Measurements from ENCODE around the gene EPB41L2. TPM values are rescaled to one million over a fixed set of nuclear protein-coding genes. Genes with fewer than 3 reads are reported as not detected.

EPB41L2 gene
- total RNA-seq, 1 donor: 47.4 TPM

DNA sequence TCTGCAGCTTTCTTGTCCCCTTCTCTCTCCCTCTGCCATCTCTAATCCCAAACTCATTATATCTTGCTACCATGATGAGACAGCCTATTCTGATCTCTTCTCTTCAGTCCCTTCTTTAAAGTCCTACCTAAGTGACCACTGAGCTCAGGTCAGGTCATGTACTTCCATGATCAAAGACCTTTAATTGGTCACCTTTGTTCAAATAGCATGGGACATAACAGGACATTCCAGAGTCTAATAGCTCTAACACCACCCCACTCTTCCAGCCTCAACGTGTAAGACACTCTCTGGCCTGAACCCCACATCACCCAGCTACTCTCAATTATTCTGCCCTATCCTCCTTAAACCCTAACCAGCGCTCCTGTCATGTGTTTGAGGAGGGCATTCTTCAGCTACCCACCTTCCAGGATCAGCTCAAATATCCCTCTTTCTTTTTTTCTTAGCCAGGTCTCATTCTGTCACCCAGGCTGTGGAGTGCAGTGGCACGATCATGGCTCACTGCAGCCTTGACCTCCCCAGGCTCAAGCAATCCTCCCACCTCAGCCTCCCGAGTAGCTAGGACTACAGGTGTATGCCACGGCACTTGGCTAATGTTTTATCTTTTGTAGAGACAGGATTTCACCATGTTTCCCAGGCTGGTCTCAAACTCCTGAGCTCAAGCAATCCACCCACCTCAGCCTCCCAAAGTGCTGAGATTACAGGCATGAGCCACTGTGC is 237.9 kb downstream of the EPB41L2 start:
- TF ChIP-seq, protein P1, sequence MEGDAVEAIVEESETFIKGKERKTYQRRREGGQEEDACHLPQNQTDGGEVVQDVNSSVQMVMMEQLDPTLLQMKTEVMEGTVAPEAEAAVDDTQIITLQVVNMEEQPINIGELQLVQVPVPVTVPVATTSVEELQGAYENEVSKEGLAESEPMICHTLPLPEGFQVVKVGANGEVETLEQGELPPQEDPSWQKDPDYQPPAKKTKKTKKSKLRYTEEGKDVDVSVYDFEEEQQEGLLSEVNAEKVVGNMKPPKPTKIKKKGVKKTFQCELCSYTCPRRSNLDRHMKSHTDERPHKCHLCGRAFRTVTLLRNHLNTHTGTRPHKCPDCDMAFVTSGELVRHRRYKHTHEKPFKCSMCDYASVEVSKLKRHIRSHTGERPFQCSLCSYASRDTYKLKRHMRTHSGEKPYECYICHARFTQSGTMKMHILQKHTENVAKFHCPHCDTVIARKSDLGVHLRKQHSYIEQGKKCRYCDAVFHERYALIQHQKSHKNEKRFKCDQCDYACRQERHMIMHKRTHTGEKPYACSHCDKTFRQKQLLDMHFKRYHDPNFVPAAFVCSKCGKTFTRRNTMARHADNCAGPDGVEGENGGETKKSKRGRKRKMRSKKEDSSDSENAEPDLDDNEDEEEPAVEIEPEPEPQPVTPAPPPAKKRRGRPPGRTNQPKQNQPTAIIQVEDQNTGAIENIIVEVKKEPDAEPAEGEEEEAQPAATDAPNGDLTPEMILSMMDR (IDR thresholded peaks at IDR 0.05; ENCODE audit: extremely low read depth, low read depth, low read length): no peak
- Histone ChIP-seq H3K27me3 (ENCODE audit: insufficient read depth, low read length) (no peaks in the 10 kb centered on the region), H3K27ac (ENCODE audit: low read depth, low read length) (no peak overlapping the region), H3K36me3 (ENCODE audit: insufficient read depth, low read length) (no peaks in the 10 kb centered on the region), H3K4me2 (ENCODE audit: insufficient read depth, low read length) (no peak overlapping the region), H4K20me1 (ENCODE audit: insufficient read depth, low read length) (no peaks in the 10 kb centered on the region), H2AFZ (ENCODE audit: low read length) (no peak overlapping the region), H3K9me3 (ENCODE audit: low read depth, low read length) (no peaks in the 10 kb centered on the region), H3K4me3 (ENCODE audit: insufficient read depth, low read length) (no peak overlapping the region), H3K79me2 (ENCODE audit: insufficient read depth, low read length) (no peaks in the 10 kb centered on the region), H3K4me1 (ENCODE audit: insufficient read depth, low read length) (no peaks in the 10 kb centered on the region)
- no peak for DNase-seq (ENCODE audit: insufficient read length, low spot score, missing footprints)

- TF ChIP-seq, protein P1 (IDR thresholded peaks at IDR 0.05; ENCODE audit: extremely low read depth, low read depth, low read length): no peak
- no peaks in the 10 kb centered on the region for H3K27me3 ChIP-seq (ENCODE audit: insufficient read depth, low read length)
- H2AFZ ChIP-seq (ENCODE audit: low read length): no peak overlapping the region
- no peaks in the 10 kb centered on the region for H3K36me3 ChIP-seq (ENCODE audit: insufficient read depth, low read length)
- H3K4me1 ChIP-seq (ENCODE audit: insufficient read depth, low read length): no peaks in the 10 kb centered on the region
- no peaks in the 10 kb centered on the region for H4K20me1 ChIP-seq (ENCODE audit: insufficient read depth, low read length)
- H3K79me2 ChIP-seq (ENCODE audit: insufficient read depth, low read length): no peaks in the 10 kb centered on the region
- no peak for DNase-seq (ENCODE audit: insufficient read length, low spot score, missing footprints)
- no peak overlapping the region for H3K4me3 ChIP-seq (ENCODE audit: insufficient read depth, low read length)
- H3K9me3 ChIP-seq (ENCODE audit: low read depth, low read length): no peaks in the 10 kb centered on the region
- H3K4me2 ChIP-seq (ENCODE audit: insufficient read depth, low read length): no peak overlapping the region
- no peak overlapping the region for H3K27ac ChIP-seq (ENCODE audit: low read depth, low read length)
Measured at GRCh38 chr6:130822736-130823135, 240.3 kb downstream of the EPB41L2 start.

- no peak for DNase-seq (ENCODE audit: insufficient read length, low spot score, missing footprints)
- Histone ChIP-seq H3K9me3 (ENCODE audit: low read depth, low read length) (no peaks in the 10 kb centered on the region), H3K27me3 (ENCODE audit: insufficient read depth, low read length) (no peaks in the 10 kb centered on the region), H3K36me3 (ENCODE audit: insufficient read depth, low read length) (no peaks in the 10 kb centered on the region), H3K4me3 (ENCODE audit: insufficient read depth, low read length) (no peak overlapping the region), H4K20me1 (ENCODE audit: insufficient read depth, low read length) (no peaks in the 10 kb centered on the region), H3K27ac (ENCODE audit: low read depth, low read length) (no peak overlapping the region), H2AFZ (ENCODE audit: low read length) (no peak overlapping the region), H3K4me2 (ENCODE audit: insufficient read depth, low read length) (no peak overlapping the region), H3K4me1 (ENCODE audit: insufficient read depth, low read length) (peaks cover under 1% of the 10 kb centered on the region), H3K79me2 (ENCODE audit: insufficient read depth, low read length) (no peaks in the 10 kb centered on the region)
- TF ChIP-seq, protein P1 (IDR thresholded peaks at IDR 0.05; ENCODE audit: extremely low read depth, low read depth, low read length): no peak
Measured at GRCh38 chr6:130815200-130816071, 247.6 kb downstream of the EPB41L2 start.

GRCh38 chr6:130814506-130814905 is 248.5 kb downstream of the EPB41L2 start:
- H2AFZ ChIP-seq (ENCODE audit: low read length): no peak overlapping the region
- DNase-seq (ENCODE audit: insufficient read length, low spot score, missing footprints): no peak
- no peaks in the 10 kb centered on the region for H3K27me3 ChIP-seq (ENCODE audit: insufficient read depth, low read length)
- H3K36me3 ChIP-seq (ENCODE audit: insufficient read depth, low read length): no peaks in the 10 kb centered on the region
- H3K79me2 ChIP-seq (ENCODE audit: insufficient read depth, low read length): no peaks in the 10 kb centered on the region
- no peaks in the 10 kb centered on the region for H4K20me1 ChIP-seq (ENCODE audit: insufficient read depth, low read length)
- H3K4me2 ChIP-seq (ENCODE audit: insufficient read depth, low read length): no peak overlapping the region
- H3K9me3 ChIP-seq (ENCODE audit: low read depth, low read length): no peaks in the 10 kb centered on the region
- TF ChIP-seq, protein P1 (IDR thresholded peaks at IDR 0.05; ENCODE audit: extremely low read depth, low read depth, low read length): no peak
- no peak overlapping the region for H3K27ac ChIP-seq (ENCODE audit: low read depth, low read length)
- peaks cover 5% of the 10 kb centered on the region for H3K4me1 ChIP-seq (ENCODE audit: insufficient read depth, low read length)
- H3K4me3 ChIP-seq (ENCODE audit: insufficient read depth, low read length): no peak overlapping the region

Measured in osteoblast (primary cell).